Measurements from ENCODE around the gene METTL5.

GRCh38 chr2:169845016-169845415 lies 20.3 kb upstream of the METTL5 start:
- no peak for TF ChIP-seq CTCF (IDR thresholded peaks at IDR 0.05; ENCODE audit: poor library complexity)
- no peak for TF ChIP-seq EZH2 (IDR thresholded peaks at IDR 0.05; ENCODE audit: borderline replicate concordance)
- no peak for TF ChIP-seq EZH2phosphoT487 (IDR thresholded peaks at IDR 0.05; ENCODE audit: low read depth, severe bottlenecking, unreplicated experiment)
